Measurements from ENCODE around the gene TBC1D9. TPM values are rescaled to one million over a fixed set of nuclear protein-coding genes. Genes with fewer than 3 reads are reported as not detected.

The TBC1D9 gene
- total RNA-seq, 2 experiments from 2014 or later = 1.0 to 13.0 TPM

DNA sequence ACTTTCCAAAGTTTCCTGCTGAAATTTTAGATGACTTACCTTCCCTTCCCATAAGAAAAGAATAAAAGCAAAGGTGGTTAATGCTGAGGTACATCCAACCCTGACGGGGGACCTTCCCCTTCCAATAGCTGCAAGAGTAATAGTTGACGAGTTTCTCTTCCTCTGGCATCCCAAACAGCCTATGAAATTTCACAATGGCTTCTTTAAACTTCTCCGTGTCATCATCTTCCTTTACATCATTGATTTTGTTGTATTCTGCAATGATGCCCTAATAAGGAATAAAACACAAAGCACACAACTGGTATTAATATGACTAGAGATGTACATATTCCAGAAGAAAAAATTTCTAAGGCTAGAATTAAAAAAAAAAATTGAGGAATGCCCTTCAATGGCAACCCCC lies 76.6 kb downstream of the TBC1D9 start:
- H3K36me3 ChIP-seq (ENCODE audit: insufficient read depth, low read length) = 0 out of 2 replicates have a peak, but pooled peaks cover 3% of the 10 kb centered on the region
- no peak overlapping the region for H3K4me2 ChIP-seq (ENCODE audit: low read length)
- H3K4me3 ChIP-seq (ENCODE audit: low read depth, low read length, poor library complexity, severe bottlenecking) = no peak overlapping the region
- H2AFZ ChIP-seq (ENCODE audit: low read length) = no peak overlapping the region
- no peaks in the 10 kb centered on the region for H3K79me2 ChIP-seq (ENCODE audit: insufficient read depth, low read depth, low read length)
- H3K27ac ChIP-seq (ENCODE audit: low read depth, low read length, poor library complexity, severe bottlenecking) = no peak overlapping the region
- no peaks in the 10 kb centered on the region for H4K20me1 ChIP-seq (ENCODE audit: insufficient read depth, low read length)
- intact Hi-C loops (cut with micrococcal nuclease; ENCODE audit: unreplicated experiment) = no loop called here
- H3K9me3 ChIP-seq (ENCODE audit: low read length) = no peaks in the 10 kb centered on the region
- CTCF ChIA-PET (ENCODE audit: unreplicated experiment) = no interaction called here
- no peaks in the 10 kb centered on the region for H3K9me2 ChIP-seq (ENCODE audit: insufficient read depth, low read length)
- DNase-seq (ENCODE audit: low spot score) = no peak
- POLR2A ChIA-PET = no interaction called here
- no peak for TF ChIP-seq EZH2phosphoT487 (IDR thresholded peaks at IDR 0.05; ENCODE audit: borderline replicate concordance, low read depth, low read length)
- TF ChIP-seq, protein P1, sequence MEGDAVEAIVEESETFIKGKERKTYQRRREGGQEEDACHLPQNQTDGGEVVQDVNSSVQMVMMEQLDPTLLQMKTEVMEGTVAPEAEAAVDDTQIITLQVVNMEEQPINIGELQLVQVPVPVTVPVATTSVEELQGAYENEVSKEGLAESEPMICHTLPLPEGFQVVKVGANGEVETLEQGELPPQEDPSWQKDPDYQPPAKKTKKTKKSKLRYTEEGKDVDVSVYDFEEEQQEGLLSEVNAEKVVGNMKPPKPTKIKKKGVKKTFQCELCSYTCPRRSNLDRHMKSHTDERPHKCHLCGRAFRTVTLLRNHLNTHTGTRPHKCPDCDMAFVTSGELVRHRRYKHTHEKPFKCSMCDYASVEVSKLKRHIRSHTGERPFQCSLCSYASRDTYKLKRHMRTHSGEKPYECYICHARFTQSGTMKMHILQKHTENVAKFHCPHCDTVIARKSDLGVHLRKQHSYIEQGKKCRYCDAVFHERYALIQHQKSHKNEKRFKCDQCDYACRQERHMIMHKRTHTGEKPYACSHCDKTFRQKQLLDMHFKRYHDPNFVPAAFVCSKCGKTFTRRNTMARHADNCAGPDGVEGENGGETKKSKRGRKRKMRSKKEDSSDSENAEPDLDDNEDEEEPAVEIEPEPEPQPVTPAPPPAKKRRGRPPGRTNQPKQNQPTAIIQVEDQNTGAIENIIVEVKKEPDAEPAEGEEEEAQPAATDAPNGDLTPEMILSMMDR (conservative IDR thresholded peaks at IDR 0.05; ENCODE audit: low read length) = no peak
- H3K4me1 ChIP-seq (ENCODE audit: insufficient read depth, low read length, poor library complexity, severe bottlenecking) = peaks cover 8% of the 10 kb centered on the region
- no TSS peak for BruUV-seq (replicated peaks)

DNA sequence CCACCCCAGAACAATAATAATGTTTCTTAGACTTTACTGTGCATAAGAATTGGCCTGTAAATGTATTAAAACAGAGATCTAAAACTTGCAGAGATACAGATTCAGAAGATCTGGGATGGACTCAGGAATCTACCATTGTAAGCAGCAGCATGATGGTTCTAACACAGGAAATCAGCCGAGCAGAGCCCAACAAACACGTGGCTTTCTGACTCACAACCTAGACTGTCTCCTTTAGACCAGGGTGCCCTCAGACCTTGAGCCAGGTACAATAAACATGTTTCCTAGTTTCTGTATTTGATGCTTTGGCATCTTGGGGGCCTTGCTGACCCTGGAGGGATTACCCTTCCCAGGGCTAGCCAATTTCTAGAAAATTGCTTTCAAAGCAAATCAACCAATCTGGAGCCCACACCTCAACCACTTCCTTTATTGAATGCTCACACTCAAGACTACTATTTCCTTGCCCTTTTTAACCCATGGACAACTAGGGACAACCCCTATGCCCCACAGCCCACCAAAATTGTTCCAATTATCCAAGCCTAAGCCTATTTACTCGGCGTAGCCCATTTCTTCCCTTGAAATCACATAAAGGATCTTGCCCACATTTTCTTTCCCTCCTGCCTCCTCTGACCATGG lies 80.5 kb downstream of the TBC1D9 start:
- Histone ChIP-seq H2AFZ (ENCODE audit: low read length) (peak overlapping the region; percentile 37; the same call in 1 of the 2 replicates), H3K9me3 (ENCODE audit: low read length) (no peaks in the 10 kb centered on the region), H3K79me2 (ENCODE audit: insufficient read depth, low read depth, low read length) (no peaks in the 10 kb centered on the region), H3K4me3 (ENCODE audit: low read depth, low read length, poor library complexity, severe bottlenecking) (no peak overlapping the region), H3K27ac (ENCODE audit: low read depth, low read length, poor library complexity, severe bottlenecking) (no peak overlapping the region), H3K4me2 (ENCODE audit: low read length) (no peak overlapping the region), H4K20me1 (ENCODE audit: insufficient read depth, low read length) (no peaks in the 10 kb centered on the region), H3K36me3 (ENCODE audit: insufficient read depth, low read length) (0 out of 2 replicates have a peak, but pooled peaks cover 3% of the 10 kb centered on the region), H3K9me2 (ENCODE audit: insufficient read depth, low read length) (no peaks in the 10 kb centered on the region), H3K4me1 (ENCODE audit: insufficient read depth, low read length, poor library complexity, severe bottlenecking) (peaks cover 8% of the 10 kb centered on the region)
- intact Hi-C loops (cut with micrococcal nuclease; ENCODE audit: unreplicated experiment) = loop anchor here (1.0 kb wide), 1 partner anchor 9 kb away; no protein-coding TSS in a partner anchor
- no TSS peak for BruUV-seq (replicated peaks)
- ChIA-PET CTCF (ENCODE audit: unreplicated experiment) (interaction anchor here (0.6 kb wide), 1 partner anchor 23 kb away, joined by 3 read pairs; no protein-coding TSS in a partner anchor), POLR2A (no interaction called here)
- DNase-seq (ENCODE audit: low spot score) = peak; percentile 15
- TF ChIP-seq EZH2phosphoT487 (IDR thresholded peaks at IDR 0.05; ENCODE audit: borderline replicate concordance, low read depth, low read length) = no peak
- TF ChIP-seq, protein P1 (conservative IDR thresholded peaks at IDR 0.05; ENCODE audit: low read length) = no peak

DNA sequence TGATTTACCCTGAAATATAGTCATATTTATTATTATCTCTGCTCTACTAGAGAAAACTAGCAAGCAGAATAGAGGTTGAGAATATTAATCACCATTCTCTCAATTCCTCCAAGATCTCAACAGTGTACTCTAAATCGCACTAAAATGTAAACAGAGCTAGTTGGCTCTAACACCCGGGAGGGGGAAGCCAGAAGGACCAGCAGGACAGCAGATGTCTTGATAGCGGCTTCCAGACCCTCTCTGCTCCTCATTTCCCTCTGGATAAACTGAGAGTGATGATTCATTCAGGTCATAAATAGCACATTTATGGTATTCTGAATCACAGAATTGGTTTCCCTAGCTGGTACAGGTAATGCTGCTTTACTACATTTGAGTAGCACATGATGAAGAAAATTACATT lies 82.5 kb downstream of the TBC1D9 start:
- Histone ChIP-seq H3K79me2 (ENCODE audit: insufficient read depth, low read depth, low read length) (no peaks in the 10 kb centered on the region), H3K9me2 (ENCODE audit: insufficient read depth, low read length) (no peaks in the 10 kb centered on the region), H3K36me3 (ENCODE audit: insufficient read depth, low read length) (peaks cover 19% of the 10 kb centered on the region), H3K27ac (ENCODE audit: low read depth, low read length, poor library complexity, severe bottlenecking) (no peak overlapping the region), H3K4me3 (ENCODE audit: low read depth, low read length, poor library complexity, severe bottlenecking) (no peak overlapping the region), H2AFZ (ENCODE audit: low read length) (no peak overlapping the region), H3K4me1 (ENCODE audit: insufficient read depth, low read length, poor library complexity, severe bottlenecking) (peaks cover 15% of the 10 kb centered on the region), H3K9me3 (ENCODE audit: low read length) (no peaks in the 10 kb centered on the region), H3K4me2 (ENCODE audit: low read length) (no peak overlapping the region), H4K20me1 (ENCODE audit: insufficient read depth, low read length) (no peaks in the 10 kb centered on the region)
- TF ChIP-seq, protein P1 (conservative IDR thresholded peaks at IDR 0.05; ENCODE audit: low read length) = no peak
- no peak for TF ChIP-seq EZH2phosphoT487 (IDR thresholded peaks at IDR 0.05; ENCODE audit: borderline replicate concordance, low read depth, low read length)
- ChIA-PET POLR2A (interaction anchor here (1.0 to 1.2 kb wide), 3 partner anchors 9 to 19 kb away, joined by 3 to 5 read pairs (median 4); no protein-coding TSS in a partner anchor), CTCF (ENCODE audit: unreplicated experiment) (no interaction called here)
- intact Hi-C loops (cut with micrococcal nuclease; ENCODE audit: unreplicated experiment) = no loop called here
- DNase-seq (ENCODE audit: low spot score) = no peak
- BruUV-seq (replicated peaks) = no TSS peak
